Measurements from ENCODE around the gene FIGNL1.

The FIGNL1 gene

GRCh38 chr7:50431316-50431715, 18.8 kb downstream of the FIGNL1 start:
- H3K4me3 ChIP-seq (ENCODE audit: low read depth, low read length), result no peak overlapping the region

GRCh38 chr7:50428911-50429310, 21.2 kb downstream of the FIGNL1 start:
- H3K4me3 ChIP-seq (ENCODE audit: low read depth, low read length), result no peak overlapping the region

GRCh38 chr7:50427518-50427917, 22.6 kb downstream of the FIGNL1 start:
- no peak overlapping the region for H3K4me3 ChIP-seq (ENCODE audit: low read depth, low read length)

- H3K4me3 ChIP-seq (ENCODE audit: low read depth, low read length), result no peak overlapping the region
Observed at GRCh38 chr7:50426280-50427045, 23.7 kb downstream of the FIGNL1 start.

- H3K4me3 ChIP-seq (ENCODE audit: low read depth, low read length), result no peak overlapping the region
Observed at GRCh38 chr7:50425318-50425717, 24.8 kb downstream of the FIGNL1 start.

GRCh38 chr7:50423860-50424259, 26.3 kb downstream of the FIGNL1 start:
- no peak overlapping the region for H3K4me3 ChIP-seq (ENCODE audit: low read depth, low read length)

- H3K4me3 ChIP-seq (ENCODE audit: low read depth, low read length), result no peak overlapping the region
Observed at GRCh38 chr7:50422858-50423257, 27.3 kb downstream of the FIGNL1 start.

- no peak overlapping the region for H3K4me3 ChIP-seq (ENCODE audit: low read depth, low read length)
Observed at GRCh38 chr7:50421043-50421442, 29.1 kb downstream of the FIGNL1 start.

- H3K4me3 ChIP-seq (ENCODE audit: low read depth, low read length), result no peak overlapping the region
Observed at GRCh38 chr7:50418526-50419290, 31.4 kb downstream of the FIGNL1 start.

- no peak overlapping the region for H3K4me3 ChIP-seq (ENCODE audit: low read depth, low read length)
Observed at GRCh38 chr7:50418086-50418515, 32.0 kb downstream of the FIGNL1 start.

GRCh38 chr7:50416527-50417182, 33.5 kb downstream of the FIGNL1 start:
- H3K4me3 ChIP-seq (ENCODE audit: low read depth, low read length), result no peak overlapping the region

GRCh38 chr7:50415844-50416364, 34.2 kb downstream of the FIGNL1 start:
- no peak overlapping the region for H3K4me3 ChIP-seq (ENCODE audit: low read depth, low read length)

- no peak overlapping the region for H3K4me3 ChIP-seq (ENCODE audit: low read depth, low read length)
Observed at GRCh38 chr7:50413561-50413960, 36.6 kb downstream of the FIGNL1 start.

- no peak overlapping the region for H3K4me3 ChIP-seq (ENCODE audit: low read depth, low read length)
Observed at GRCh38 chr7:50412973-50413372, 37.2 kb downstream of the FIGNL1 start.

- no peak overlapping the region for H3K4me3 ChIP-seq (ENCODE audit: low read depth, low read length)
Observed at GRCh38 chr7:50411332-50411731, 38.8 kb downstream of the FIGNL1 start.

GRCh38 chr7:50409856-50410745, 40.0 kb downstream of the FIGNL1 start:
- no peak overlapping the region for H3K4me3 ChIP-seq (ENCODE audit: low read depth, low read length)

GRCh38 chr7:50406935-50407334, 43.2 kb downstream of the FIGNL1 start:
- no peak overlapping the region for H3K4me3 ChIP-seq (ENCODE audit: low read depth, low read length)

GRCh38 chr7:50405221-50405620, 44.9 kb downstream of the FIGNL1 start:
- no peak overlapping the region for H3K4me3 ChIP-seq (ENCODE audit: low read depth, low read length)

- no peak overlapping the region for H3K4me3 ChIP-seq (ENCODE audit: low read depth, low read length)
Observed at GRCh38 chr7:50404392-50404791, 45.8 kb downstream of the FIGNL1 start.

- no peak overlapping the region for H3K4me3 ChIP-seq (ENCODE audit: low read depth, low read length)
Observed at GRCh38 chr7:50400114-50400513, 50.0 kb downstream of the FIGNL1 start.

Data from iPS-11a (cell line).